ENCODE data around the gene USP31.
"Not testable (repeated sequence)": the region's sequence is repeated elsewhere in the genome, so short reads cannot be mapped to it uniquely, and the experiment has no call there.

USP31 gene

GRCh38 chr16:23101012-23101550 is 48.2 kb downstream of the USP31 start:
- no peak for DNase-seq (ENCODE audit: low spot score)
- FAIRE-seq = no peak

- FAIRE-seq; DNase-seq (ENCODE audit: low spot score): not testable (repeated sequence)
Observed at GRCh38 chr16:23096450-23096849, 52.8 kb downstream of the USP31 start.

GRCh38 chr16:23094136-23094535 is 55.1 kb downstream of the USP31 start:
- FAIRE-seq; DNase-seq (ENCODE audit: low spot score): not testable (repeated sequence)

GRCh38 chr16:23092801-23093117 is 56.5 kb downstream of the USP31 start:
- DNase-seq (ENCODE audit: low spot score) (no peak), FAIRE-seq (no peak)

DNA sequence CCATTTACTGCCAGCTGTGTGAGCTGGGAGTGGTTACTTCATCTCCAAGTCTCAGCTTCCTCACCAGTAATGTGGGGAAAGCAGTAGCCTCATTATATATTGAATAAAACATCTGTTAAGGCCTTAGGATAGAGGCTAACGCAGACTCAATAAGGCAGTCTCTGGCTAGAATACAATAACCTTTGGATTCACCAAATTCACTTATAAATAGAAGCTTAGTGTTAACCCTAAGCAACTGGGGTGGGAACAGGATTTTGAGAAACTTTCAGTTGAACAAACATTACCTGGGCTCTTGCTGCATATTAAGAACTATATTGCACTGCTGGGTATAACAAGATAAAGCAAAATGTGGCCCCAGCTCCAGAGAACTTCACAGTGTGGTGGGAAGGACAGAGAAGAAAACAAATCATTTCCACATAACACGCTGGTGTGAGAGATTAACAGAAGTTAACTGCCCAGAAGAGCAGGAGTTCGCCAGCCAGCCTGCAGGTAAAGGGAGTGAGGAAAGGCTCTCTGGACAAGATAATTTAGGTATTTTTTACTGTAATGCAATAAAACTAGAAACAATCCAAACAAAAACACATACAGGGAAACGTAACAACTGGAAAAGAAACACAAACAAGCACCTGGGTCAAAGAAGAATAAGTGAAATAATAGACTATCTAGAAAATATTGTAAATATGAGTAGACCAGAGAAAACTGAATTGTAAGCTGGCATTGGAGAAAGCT is 57.0 kb downstream of the USP31 start:
- no peak for DNase-seq (ENCODE audit: low spot score)
- no peak for FAIRE-seq

DNA sequence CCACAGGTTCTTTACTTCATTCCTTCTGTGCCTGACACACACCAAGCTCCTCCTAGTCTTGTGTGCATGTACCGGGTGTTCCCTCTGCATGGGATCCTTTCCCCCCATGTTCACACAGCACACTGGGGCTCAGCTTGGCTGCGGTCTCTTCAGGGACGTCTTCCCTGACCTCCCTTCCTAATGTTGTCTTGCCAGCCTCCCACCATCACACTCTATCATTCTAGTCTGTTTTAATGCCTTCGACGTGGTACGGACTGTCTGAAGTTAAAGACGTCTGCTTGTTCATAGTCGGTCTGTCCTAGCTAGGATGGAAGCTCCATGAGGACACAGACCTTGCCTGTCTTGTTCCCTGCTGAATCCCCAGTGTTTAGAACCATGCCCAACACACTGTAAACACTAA is 60.1 kb downstream of the USP31 start:
- DNase-seq (ENCODE audit: low spot score) (no peak), FAIRE-seq (no peak)

DNA sequence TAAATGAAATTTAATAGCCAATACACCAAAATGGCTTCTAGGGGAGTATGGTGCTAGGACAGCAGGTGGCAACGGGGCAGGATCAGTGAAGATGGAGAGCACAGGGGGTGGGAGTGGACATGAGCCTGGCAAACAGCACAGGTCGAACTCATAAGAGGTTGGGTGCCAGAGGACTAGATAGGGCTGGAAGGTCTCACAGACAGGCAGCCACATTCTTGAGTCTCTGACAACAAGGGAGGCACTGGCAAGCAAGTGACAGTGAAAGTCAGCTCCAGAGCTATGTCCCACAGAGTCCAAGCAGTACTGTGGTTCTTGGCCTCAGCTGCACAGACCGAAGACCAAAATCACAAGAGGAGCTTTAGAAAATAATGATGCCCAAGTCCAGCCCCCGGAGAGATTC is 61.2 kb downstream of the USP31 start:
- no peak for DNase-seq (ENCODE audit: low spot score)

DNA sequence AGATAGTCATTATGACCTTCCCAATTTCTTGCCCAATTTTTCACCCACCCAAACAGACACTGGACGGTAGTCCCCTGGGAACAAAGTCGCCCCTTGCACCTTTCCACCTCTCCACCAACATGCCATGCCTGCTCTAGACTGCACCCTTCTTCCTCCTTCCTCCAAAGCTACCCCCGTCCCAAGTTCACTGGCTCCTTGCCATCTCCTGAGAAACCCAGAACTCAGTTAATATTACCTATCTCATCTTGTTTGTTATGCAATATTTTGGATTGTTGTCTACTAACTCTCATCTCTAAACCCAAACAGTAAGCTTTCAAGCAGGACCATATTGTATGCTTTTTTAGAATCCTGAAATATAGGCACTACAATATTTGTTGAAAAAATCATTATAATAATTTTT is 63.3 kb downstream of the USP31 start:
- DNase-seq (ENCODE audit: low spot score) (no peak), FAIRE-seq (no peak)

More for the DNA sequence above, 61.2 kb downstream of the USP31 start:
- FAIRE-seq = no peak

DNA sequence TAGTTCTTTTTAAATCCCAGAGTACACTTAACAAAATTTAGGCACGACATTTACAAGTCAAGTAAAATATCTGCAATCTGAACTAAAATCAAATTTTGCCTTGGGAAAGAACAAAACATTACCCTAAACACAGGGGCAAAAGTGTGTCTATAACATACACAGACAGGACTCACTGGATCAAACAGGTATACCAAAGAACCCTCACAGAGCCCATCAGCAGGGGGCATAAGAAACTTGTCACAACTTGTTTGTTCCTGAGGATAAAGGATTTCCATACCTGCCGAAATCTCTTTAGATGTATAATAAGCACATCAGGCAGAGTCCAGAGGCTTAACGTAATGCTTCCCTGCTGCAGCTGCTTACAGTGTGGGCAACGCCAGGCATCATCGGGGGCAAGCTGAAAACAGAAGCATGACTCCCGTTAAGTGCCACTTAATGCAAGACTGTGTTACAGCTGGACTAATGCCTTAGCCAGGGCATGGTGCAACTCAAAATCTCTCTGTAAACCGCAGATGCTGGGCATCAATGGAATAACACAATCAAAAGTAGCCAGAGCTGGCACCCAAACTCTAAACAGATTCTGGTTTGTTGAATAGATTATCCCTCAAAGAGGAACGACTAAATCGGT is 67.0 kb downstream of the USP31 start:
- FAIRE-seq (no peak), DNase-seq (ENCODE audit: low spot score) (no peak)

GRCh38 chr16:23081675-23082119 is 67.6 kb downstream of the USP31 start:
- FAIRE-seq (no peak), DNase-seq (ENCODE audit: low spot score) (no peak)

GRCh38 chr16:23080747-23081146 is 68.5 kb downstream of the USP31 start:
- FAIRE-seq (no peak), DNase-seq (ENCODE audit: low spot score) (no peak)

DNA sequence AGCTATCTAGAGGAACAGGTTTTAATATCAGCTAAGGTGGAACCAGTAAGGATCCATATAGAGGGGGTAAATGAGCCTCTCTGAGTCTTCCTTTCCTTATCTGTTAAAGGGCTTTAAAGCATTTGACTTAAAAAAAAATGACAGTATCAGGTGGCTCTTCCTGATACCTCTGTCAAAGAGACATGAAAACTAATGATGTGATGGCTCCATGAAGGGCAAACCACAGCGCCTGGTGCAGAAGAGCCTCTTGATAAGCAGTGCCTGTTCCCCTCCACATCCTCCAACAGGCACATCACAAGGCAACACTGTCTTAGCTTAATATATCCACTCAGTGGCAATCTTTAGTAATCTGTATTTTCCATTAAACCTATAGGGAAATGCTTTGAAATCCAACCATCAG is 68.9 kb downstream of the USP31 start:
- FAIRE-seq (no peak), DNase-seq (ENCODE audit: low spot score) (no peak)

DNA sequence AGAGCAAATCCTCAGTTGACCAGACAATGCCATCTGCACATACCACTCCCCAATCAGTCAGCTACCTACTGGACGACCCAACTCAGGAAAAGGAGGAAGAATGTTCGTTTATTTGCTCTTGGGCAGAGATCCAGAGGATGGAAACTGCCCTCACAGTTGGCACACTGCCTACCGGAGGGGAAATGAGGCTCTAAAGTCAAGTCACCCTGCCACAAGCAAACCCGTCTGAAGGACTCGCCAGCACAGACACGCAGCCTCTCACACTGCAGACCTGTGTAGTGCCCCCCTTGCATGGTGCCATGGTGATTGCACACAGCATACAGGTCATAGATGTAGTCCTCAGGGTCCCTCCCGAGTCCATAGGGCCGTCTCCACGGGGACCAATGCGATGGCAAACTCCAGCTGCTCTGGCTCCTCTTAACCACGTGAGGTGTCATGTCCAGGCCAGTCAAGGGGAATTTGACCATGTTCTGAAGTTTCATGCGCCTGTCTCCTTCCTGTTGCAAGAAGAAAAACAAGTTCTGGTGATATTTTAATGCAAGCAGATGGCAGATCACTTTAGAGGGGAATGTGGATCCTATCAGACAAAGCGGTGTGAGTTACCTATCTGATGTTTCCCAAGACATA is 69.5 kb downstream of the USP31 start:
- no peak for DNase-seq (ENCODE audit: low spot score)
- no peak for FAIRE-seq

DNA sequence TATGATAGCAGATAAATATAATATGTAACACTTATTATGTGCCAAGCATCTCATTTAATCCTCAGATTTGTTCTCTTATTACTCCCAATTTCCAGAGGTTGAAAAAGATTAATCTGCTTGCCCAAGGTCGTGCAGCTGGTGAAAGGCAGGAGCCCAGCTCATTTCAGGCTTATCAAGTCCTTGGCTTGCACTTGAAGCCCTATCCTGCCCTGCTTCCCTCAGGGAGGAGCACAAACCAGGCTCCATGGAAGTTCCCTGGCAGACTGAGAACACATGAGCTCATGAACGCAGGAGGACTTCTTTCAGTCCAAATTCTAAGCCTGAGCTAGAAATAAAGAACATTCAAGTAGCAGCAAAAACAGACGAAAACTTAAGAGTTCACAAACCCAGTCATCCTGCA is 74.8 kb downstream of the USP31 start:
- DNase-seq (ENCODE audit: low spot score) = no peak
- FAIRE-seq = no peak

- FAIRE-seq (no peak), DNase-seq (ENCODE audit: low spot score) (no peak)
Observed at GRCh38 chr16:23072769-23073549, 76.3 kb downstream of the USP31 start.

- DNase-seq (ENCODE audit: low spot score) = no peak
- no peak for FAIRE-seq
Observed at GRCh38 chr16:23072084-23072599, 77.1 kb downstream of the USP31 start.

DNA sequence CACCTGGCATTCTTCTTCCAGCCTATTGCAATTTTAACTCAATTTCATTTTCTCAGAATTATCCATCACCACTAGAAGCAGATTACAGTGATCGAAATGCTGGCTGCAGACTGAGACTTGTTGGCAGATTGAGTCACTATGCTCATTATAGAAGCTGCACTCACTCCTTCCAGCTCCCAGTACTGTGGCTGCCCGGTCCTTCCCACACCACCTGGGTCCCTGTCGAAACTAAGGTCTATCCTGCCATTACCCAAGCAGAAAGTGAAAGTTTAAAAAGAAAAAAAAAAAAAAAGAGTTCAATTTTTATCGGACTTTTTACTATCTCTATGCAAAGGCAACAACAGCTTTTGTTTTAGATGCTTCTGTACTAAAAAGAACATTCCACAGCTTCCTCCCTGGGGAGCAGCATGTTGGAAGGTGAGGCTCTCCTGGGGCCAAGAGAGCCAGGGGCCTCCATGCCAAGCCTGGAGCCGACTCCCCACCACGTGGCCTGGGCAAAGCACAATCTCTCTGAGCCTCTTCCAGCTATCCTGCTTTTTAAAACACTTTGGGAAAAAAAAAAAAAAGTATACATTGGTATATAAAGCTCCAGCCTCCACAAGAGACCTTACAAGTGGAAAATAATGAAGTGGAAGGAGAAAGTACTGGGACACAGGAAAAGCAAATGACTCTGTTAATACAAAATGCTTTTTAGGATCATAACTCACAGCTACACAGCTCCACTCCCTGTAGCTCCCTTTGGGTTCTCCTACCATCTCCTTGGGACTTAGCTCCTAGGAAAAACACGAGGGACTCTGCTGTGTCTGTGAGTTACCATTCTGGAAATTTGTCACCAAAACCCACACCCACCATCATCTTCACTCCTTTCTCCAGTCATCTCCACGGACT is 77.8 kb downstream of the USP31 start:
- DNase-seq (ENCODE audit: low spot score) (no peak), FAIRE-seq (no peak)

DNA sequence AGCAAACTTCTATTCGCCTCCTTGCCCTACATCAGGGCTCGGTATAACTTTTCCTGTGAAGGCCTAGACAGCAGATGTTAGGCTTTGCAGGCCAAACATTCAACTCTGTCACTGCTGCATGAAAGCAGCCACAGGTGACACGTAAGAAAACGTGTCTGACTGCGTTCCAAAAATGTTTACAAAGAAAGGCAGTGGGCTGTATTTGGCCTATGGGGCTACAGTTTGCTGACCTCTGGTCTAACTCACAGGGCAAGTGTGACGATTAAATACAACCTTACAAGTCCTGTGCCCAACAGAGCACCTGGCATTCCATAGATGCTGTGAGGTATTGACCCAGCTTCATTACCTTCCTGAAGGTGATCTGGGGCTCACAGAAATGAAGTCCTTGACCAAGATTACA is 79.4 kb downstream of the USP31 start:
- DNase-seq (ENCODE audit: low spot score) (no peak), FAIRE-seq (no peak)

GRCh38 chr16:23068079-23068736 is 81.0 kb downstream of the USP31 start:
- no peak for FAIRE-seq
- no peak for DNase-seq (ENCODE audit: low spot score)

DNA sequence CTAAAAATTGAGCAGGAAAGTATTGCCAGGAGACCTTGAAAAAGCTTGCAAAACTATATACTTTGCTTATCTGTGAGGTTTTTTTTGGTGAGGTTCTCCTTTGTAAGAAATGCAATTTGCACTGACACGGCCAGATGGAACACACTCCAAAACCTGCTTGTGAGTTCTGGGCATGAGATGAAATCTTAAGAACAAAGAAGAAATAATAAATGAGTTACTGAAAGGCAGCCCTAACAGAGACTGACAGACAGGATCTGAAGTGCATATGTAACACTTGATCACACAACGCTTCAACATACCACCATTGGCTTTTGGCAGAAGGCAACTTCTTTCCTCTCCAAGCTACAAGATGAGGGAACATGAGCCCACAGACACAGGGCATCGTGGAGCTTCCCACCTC is 82.6 kb downstream of the USP31 start:
- no peak for FAIRE-seq
- no peak for DNase-seq (ENCODE audit: low spot score)
